ENCODE data around the gene HNRNPUL1.
A peak's percentile ranks its signal among the peaks of the same experiment; 100 is the strongest.

The HNRNPUL1 gene

DNA sequence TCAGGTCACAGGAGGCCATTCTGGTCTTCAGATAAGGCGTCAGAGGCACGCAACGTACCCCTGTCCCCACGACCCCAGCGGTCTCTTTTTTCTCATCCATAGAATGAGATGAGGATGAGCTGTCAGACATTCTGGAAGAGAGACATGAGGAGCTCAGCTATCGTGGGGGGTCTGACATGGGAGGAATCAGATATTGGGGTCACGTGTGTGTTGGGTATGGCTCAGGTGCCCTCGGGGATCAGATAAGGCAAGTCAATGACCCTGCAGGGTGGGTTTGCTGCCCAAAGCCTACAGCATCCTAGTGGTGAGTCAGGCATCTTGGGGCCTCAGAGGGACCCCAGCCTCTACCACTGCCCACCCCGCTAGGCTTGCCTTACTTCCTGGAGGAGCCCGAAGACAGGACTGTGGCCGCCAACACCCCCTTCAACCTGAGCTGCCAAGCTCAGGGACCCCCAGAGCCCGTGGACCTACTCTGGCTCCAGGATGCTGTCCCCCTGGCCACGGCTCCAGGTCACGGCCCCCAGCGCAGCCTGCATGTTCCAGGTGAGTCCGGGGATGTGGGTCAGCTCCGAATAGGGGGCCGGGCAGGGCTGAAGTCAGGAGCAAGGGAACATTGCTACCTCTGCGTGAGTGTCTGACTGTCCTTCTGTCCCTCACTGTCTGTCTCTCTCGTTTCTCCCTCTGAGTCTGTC lies 42.5 kb upstream of the HNRNPUL1 start:
- DNase-seq (ENCODE audit: low read depth): no peak
- H3K4me3 ChIP-seq (ENCODE audit: low read length): peak overlapping the region; percentile 11
- TF ChIP-seq, protein P1, sequence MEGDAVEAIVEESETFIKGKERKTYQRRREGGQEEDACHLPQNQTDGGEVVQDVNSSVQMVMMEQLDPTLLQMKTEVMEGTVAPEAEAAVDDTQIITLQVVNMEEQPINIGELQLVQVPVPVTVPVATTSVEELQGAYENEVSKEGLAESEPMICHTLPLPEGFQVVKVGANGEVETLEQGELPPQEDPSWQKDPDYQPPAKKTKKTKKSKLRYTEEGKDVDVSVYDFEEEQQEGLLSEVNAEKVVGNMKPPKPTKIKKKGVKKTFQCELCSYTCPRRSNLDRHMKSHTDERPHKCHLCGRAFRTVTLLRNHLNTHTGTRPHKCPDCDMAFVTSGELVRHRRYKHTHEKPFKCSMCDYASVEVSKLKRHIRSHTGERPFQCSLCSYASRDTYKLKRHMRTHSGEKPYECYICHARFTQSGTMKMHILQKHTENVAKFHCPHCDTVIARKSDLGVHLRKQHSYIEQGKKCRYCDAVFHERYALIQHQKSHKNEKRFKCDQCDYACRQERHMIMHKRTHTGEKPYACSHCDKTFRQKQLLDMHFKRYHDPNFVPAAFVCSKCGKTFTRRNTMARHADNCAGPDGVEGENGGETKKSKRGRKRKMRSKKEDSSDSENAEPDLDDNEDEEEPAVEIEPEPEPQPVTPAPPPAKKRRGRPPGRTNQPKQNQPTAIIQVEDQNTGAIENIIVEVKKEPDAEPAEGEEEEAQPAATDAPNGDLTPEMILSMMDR (conservative IDR thresholded peaks at IDR 0.05; ENCODE audit: low read depth, low read length): no peak

DNA sequence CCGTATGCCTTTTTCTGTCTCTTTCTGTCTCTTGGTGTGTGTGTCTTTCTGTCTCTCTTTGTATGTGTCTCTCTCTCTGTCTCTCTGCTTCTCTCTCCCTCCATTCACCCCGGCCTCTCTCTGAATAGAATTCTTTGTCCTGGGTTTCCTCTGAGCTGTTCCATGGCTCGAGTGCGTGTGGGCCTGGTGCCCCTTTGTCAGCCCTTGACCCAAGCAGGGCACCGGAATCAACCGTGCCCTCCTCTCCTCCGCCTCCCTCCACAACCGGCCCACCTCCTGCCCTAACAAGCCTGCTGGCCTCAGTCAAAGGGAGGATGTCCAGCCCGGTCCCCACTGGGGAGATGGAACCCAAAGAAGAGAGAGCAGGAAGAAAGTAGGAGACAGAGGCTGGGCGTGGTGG lies 41.9 kb upstream of the HNRNPUL1 start:
- no peak for DNase-seq (ENCODE audit: low read depth)
- H3K4me3 ChIP-seq (ENCODE audit: low read length): peak overlapping the region; percentile 8
- TF ChIP-seq, protein P1 (conservative IDR thresholded peaks at IDR 0.05; ENCODE audit: low read depth, low read length): no peak

DNA sequence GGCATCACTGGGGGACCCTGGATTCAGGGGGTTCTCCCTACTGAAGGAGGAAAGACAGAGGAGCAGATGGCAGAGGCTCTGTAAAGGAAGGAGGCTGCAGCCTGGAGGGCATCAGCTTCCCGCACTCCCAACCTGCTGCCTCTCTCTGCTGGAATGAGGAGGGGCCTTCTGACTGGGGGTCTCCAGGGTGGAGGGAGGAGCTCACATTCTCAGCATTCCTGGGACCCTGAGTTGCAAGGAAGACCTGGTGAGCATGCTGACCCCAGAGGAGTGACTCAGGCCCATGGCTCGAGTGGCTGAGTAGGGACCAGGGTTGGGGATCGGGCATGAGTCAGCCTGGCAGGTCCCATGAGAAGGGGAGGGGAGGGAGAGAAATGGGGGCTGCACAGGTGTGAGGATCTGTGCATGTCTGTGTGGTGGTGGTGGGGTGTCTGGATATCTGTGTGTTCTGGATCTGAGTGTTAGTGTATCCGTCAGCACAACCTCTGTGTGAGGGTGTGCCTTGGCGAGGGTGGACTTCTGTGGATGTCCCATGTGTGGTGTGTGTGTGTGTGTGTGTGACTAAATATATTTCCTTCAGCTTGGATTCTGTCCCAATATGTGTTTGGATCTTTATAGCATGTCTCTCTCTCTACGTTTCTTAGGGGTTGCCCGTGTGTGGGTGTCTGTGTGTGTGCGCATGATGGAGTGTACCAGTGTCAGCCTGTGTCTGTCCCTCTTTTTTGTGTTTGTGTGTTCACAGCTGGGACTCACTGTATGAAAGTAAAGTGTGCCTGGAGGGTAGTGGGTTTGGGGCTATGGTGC lies 40.5 kb upstream of the HNRNPUL1 start:
- peak overlapping the region; percentile 23 for H3K4me3 ChIP-seq (ENCODE audit: low read length)
- peak; percentile 89 for DNase-seq (ENCODE audit: low read depth)
- TF ChIP-seq, protein P1 (conservative IDR thresholded peaks at IDR 0.05; ENCODE audit: low read depth, low read length): no peak

DNA sequence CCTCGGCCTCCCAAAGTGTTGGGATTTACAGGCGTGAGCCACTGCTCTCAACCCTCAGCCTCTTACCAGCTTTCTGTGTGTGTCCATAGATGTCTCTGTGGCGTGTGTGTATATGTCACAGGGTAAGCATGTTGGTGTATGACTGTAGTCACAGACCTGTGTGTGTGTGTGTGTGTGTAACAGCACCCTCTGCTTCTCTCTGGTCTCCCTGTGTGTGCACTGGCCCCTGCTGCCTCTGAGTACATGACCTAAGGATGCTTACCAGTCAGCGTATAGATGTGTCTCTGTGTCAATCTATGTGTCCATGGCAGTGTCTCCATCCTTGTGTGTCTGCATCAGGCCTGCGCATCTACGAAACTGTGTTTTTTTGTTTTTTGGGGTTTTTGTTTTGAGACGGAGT lies 39.5 kb upstream of the HNRNPUL1 start:
- TF ChIP-seq, protein P1 (conservative IDR thresholded peaks at IDR 0.05; ENCODE audit: low read depth, low read length): no peak
- no peak overlapping the region for H3K4me3 ChIP-seq (ENCODE audit: low read length)
- no peak for DNase-seq (ENCODE audit: low read depth)

DNA sequence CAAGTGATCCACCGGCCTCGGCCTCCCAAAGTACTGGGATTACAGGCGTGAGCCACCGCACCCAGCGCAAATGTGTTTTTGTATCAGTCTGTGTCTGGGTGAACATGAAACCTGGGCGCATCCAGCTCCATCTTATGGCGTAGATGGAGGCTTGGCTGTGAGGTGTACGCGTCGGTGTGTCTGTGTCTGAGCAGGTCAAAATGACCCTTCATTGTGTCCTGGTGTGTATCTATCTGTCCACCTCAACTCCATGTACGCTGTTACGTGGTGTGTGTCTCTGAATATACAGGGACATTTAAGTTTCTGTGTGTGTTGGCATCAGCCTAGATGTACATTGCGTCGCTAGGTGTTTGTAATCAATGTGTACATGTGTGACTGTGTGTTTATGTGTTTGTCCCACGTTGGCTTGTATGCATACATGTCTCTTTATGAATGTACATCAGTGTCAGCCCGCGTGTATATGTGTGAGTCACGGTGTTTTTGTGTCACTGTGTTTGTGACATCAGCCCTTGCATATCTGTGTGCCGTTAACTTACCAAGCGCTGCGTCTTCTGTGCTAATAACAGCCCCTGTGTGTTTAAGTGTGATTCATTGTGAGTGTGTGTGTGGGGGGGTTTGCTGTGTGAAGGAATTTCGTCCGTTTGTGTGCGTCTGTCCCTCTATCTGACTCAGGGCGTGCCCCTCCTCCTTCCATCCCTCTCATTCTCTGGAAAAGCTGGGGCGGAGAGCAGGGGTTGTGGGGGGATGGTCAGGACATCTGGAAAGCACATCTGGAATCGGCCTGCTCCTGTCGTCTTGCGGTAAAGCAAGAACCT lies 38.7 kb upstream of the HNRNPUL1 start:
- peak overlapping the region; percentile 14 for H3K4me3 ChIP-seq (ENCODE audit: low read length)
- DNase-seq (ENCODE audit: low read depth): peak; percentile 95
- TF ChIP-seq, protein P1 (conservative IDR thresholded peaks at IDR 0.05; ENCODE audit: low read depth, low read length): no peak

DNA sequence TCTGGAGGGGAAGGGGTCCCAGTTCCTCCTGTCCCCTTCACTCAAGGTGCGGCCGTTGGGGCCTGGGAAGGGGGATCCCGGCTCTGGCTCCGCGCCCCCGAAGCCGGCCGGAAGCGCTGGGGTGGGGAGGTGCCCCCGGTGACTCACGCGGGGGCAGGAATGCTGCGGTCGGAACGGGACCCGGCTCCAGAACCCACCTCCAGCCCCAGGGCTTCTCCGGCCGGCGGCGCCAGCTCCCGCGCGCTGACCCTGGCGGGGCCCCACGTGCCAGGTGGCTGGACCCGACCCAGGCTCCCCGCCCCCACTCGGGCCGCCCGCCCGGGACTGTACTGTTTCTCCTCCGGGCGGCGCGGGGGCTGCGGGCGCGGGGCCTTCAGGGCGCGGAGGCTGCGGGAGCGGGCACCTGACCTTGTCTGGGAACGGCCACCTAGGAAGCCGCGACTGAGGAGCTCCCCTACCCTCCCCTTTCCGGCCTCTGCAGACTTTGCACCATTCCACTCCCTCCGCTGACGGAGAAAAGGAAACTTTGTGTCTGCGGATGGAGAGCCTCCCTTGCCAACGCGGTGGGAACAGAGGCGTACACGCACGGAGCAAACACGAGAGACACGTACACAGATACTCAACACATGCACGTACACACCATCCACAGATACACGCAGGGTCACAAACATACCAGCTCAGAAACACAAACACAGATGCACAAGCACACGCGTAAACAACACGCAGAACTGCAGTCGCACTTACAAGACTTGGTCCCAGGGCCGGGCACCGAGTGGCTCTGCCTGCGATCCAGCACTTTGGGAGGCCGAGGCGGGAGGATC lies 37.9 kb upstream of the HNRNPUL1 start:
- TF ChIP-seq, protein P1 (conservative IDR thresholded peaks at IDR 0.05; ENCODE audit: low read depth, low read length): no peak
- peak; percentile 65 for DNase-seq (ENCODE audit: low read depth)
- peak overlapping the region; percentile 30 for H3K4me3 ChIP-seq (ENCODE audit: low read length)

All from retinal pigment epithelial cell (primary cell).